OCI-LY1 (cell line): ENCODE data around the gene PPP2R5C.

Source experiments
- CTCF ChIP-seq: fragments of 200-600 bp; sonication (generic), shearing (Covaris generic); IDR thresholded peaks from 2 replicates; pipeline ENCODE4 v1.5.1; 2017; ENCODE audit warnings: mild to moderate bottlenecking, antibody characterized with exemption, low read length, moderate library complexity, mixed read lengths
- EZH2 ChIP-seq: fragments of 200-600 bp; sonication (generic), shearing (Covaris generic); IDR thresholded peaks from 2 replicates; pipeline ENCODE4 v1.8.0; 2017; ENCODE audit warnings: borderline replicate concordance, mixed run types, mild to moderate bottlenecking, antibody characterized with exemption, low read length, moderate library complexity, mixed read lengths

- TF ChIP-seq CTCF, result no peak
- TF ChIP-seq EZH2, result no peak
These were observed 91.3 kb downstream of the PPP2R5C start for GRCh38 chr14:101852785-101853184.
